Globus pallidus (tissue), 1 donor: Measurements from ENCODE around the gene NUFIP1.
A peak's percentile ranks its signal among the peaks of the same experiment; 100 is the strongest.
"Not testable (repeated sequence)": the region's sequence is repeated elsewhere in the genome, so short reads cannot be mapped to it uniquely, and the experiment has no call there.

Experiments
- DNase-seq: peaks from one replicate; pipeline ENCODE4 v3.0.0-alpha.2; 2015; ENCODE audit warnings: low spot score

Gene NUFIP1

DNA sequence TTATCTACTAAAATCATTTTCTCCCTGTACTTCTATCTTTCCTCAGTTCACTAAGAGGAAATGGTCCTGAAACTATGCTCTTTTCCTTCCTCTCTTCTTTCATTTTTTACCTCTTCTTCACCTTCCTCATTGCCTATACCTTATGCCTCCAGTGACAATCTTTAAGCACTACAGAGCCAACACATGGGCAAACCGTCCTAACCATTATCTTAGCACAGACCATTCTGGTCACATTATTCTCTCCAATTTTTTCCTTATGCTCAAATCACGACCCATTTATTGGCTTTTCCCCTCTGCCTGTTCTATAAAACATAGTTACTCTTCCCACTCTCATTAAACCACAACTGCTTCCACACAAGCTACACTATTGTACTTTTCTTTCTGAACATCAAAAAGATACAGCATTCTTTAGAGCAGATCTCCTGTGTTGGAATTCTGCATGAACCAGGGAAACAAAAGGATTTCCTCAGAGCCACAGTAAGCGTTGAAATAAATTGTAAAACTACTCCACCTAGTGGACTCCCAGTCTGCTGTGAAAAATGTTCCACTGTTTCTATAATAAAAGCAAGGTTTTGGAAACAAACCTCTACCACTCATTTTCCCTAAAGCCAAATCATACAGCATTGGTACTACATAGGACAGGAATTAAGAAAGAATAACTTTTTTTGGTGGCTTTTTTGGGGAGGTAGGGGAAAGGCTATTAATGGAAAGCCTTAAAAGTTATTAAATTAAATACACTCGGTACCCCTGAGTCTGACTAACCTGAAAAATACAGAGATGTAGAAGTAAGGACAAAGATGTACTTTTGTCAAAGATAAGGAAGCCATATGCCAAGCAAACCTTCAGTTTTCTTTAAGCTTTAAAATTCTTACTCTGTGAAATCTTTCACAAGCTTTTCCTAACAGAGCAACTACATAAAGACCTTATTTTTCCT, 19.5 kb downstream of the NUFIP1 start:
- DNase-seq, result peak; percentile 67

DNA sequence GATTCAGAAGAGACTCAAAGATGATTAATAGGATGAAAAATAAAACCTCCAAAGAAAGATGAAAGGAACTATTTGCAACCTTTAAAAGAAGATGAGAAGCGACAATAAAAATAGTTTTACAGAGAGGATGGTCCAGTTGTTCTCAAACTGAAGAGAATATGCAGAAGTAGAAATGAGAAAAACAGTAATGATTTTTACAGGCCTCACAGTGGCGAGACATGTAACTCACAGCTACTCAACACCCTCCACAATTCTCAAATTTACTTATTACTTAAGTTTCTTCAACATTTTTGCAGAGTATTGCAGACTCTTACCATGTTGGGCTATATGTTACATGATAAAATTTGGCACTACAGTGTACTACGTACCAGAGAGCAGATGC, 20.8 kb downstream of the NUFIP1 start:
- DNase-seq, result no peak

- DNase-seq, result no peak
These were observed 21.4 kb downstream of the NUFIP1 start for GRCh38 chr13:44967704-44968433.

GRCh38 chr13:44961997-44962396, 27.3 kb downstream of the NUFIP1 start:
- DNase-seq, result no peak

DNA sequence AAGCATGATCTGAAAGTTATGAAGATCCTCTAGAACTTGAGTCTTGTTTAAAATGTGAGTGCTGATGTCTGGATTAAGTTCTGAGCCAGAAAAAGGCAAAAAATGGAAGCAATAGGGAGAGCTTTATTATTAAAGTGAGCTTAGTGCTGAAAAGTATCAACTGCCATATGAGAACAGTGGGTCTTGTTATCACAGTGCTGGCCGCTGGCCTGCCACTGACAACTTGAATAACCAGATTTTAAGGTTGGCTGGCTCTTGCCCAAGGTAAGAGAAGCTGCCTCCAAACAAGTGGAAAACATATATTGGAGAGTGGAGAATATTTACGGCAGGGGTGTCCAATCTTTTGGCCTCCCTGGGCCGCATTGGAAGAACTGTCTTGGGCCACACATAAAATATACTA, 33.9 kb downstream of the NUFIP1 start:
- no peak for DNase-seq

GRCh38 chr13:44954224-44954623, 35.0 kb downstream of the NUFIP1 start:
- no peak for DNase-seq

GRCh38 chr13:44952671-44953070, 36.6 kb downstream of the NUFIP1 start:
- DNase-seq, result no peak

DNA sequence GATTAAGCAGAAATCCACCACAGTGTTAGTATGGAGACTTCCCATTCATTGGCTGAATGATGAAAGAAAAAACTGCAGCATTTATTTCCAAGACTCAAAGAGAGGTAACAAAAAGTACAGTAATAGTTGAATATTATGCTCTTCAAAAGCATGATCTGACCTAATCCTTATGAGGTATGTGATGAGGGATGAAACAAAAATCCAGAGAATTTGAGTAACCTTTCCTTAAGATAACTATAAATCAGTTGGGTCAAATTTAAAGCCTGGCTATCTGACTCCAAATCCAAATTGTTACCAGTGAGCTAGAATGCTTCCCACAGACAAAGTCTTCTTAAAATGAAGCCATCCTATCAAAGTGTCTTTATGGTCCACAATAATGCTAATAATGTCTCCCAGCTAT, 38.1 kb downstream of the NUFIP1 start:
- no peak for DNase-seq

DNA sequence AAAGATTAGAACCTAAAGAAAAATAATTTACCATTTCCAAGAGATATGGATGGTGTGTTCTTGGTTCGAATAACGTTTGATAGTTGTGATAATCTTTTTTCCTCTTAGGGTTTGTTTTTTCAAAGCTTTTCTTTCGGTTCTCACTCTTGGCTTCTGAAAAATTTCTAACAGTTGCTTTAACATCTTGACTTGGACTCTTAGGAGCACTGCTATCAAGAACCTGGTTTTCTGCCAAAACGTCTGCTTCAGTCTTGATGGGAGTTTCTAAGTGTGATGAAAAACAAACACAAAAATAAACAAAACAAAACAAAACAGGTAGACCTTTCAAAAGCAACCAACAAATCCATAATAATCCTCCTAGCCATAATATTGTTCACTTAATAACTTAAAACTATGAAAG, 45.9 kb downstream of the NUFIP1 start:
- not testable (repeated sequence) for DNase-seq

DNA sequence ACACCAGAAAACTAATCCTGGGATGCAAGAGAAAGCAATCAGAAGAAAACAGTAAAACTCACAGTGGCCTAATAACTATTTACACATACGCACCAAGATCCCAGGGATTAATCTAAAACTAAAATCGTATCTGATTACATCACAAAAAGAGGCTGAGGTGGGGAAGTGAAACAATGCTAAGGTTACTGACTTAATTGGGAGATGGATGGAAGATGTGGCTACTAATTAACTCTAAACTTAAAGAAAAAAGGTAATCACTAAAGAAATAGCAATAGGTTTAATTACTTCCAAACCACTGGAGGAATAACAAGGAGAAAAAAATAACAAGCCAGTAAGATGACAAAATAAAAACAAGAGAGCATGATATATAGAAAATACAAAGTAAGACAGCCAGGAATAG, 50.4 kb downstream of the NUFIP1 start:
- DNase-seq, result no peak

- DNase-seq, result no peak
These were observed 53.0 kb downstream of the NUFIP1 start for GRCh38 chr13:44936246-44936645.

- DNase-seq, result no peak
These were observed 54.5 kb downstream of the NUFIP1 start for GRCh38 chr13:44934724-44935123.

- no peak for DNase-seq
These were observed 56.4 kb downstream of the NUFIP1 start for GRCh38 chr13:44932850-44933251.

DNA sequence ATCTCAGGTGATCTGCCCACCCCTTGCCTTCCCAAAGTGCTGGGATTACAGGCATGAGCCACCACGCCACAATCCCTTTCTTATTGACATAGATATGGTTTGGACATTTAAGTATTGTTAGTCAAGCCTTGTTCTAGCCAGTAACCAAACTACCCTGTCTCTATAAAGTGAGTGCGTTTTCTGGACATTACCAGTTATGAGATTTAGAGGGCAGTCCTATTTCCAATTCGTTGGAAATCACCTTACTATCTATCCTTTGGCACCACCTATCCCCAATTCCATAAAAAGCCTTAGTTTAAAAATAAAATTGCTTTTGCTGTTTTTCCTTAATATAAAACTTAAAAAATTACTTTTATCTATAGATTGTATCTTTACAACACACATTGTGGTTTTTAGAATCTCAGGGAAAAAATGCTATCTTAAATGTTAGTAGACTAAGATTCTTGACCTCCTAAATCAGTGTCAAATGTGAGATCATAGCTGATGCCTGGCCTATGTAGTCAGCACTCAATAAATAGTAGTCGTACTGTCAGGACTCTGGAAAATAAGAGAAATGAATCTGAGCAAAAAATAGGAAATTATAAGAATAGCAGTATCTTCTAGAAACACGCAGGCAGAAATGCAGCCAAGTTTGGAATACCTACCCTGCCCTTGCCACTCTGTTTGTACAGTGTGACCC, 57.0 kb downstream of the NUFIP1 start:
- DNase-seq, result no peak

DNA sequence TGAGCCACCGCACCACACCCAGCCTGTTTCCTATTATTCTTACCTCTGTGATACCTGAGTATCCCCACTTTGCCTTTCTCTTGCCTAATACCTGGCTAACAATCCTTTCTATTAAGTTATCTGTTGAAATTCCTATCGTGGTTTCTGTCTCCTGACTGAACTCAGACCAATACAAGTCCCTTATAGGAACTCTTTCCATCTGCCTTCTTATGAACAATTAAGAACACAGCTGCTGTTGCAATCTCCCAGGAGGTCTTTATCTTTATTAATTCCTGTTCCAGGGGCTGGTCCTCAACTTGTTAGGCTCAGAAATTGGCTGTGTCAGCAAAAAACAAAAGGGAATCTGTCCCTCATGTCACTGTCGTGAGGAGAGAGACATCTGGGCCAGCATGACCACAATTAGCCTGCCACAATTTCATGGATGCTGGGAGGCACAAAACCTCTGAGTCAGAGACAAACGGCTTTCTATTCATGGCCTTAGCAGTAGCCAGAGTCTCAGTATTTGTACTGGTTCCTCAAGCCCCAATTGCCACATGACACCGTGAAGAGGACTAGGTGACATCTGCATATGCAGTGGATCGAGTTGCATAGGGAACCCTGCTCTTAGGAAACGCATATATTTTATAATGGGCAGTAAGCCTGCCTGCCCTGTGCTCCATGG, 58.2 kb downstream of the NUFIP1 start:
- no peak for DNase-seq

DNA sequence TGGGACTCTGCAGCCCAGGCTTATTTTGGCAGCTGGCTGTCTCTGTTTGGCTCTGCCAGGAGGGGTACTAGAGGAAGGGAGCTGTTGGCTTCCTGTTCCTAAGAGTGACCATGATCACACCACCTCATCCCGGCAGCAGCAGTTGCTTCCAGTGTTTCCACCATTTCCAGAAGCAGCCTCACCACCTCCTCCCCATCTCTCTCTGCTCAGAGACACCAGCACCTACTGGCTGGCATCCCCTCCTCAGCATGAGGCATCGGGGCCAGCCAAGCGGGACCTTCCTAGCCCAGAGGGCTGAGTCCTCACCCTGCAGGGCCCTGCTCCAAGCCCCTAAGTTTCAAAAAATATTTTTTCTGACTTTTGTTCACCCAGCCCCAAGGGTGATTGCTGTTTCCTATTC, 59.0 kb downstream of the NUFIP1 start:
- DNase-seq, result no peak

DNA sequence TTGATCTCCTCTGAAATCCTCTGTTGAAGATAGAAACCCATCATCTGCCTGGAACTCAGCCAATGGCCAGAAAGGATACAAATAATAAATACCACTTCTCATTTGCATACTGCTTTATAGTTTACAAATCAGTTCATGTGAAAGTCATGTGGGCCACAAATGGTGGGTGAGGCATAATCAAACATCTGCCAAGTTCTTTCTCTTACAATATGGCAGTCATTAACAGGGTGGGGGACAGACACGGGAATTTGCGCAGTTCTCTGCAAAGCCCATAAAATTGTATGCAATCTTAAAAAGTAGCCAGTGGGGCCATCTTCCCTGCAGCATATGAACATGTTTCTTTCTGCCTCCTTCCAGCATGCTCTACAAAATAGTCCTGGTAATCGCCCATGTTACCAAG, 59.6 kb downstream of the NUFIP1 start:
- no peak for DNase-seq

- no peak for DNase-seq
These were observed 61.3 kb downstream of the NUFIP1 start for GRCh38 chr13:44927968-44928367.

- no peak for DNase-seq
These were observed 67.1 kb downstream of the NUFIP1 start for GRCh38 chr13:44921931-44922758.

DNA sequence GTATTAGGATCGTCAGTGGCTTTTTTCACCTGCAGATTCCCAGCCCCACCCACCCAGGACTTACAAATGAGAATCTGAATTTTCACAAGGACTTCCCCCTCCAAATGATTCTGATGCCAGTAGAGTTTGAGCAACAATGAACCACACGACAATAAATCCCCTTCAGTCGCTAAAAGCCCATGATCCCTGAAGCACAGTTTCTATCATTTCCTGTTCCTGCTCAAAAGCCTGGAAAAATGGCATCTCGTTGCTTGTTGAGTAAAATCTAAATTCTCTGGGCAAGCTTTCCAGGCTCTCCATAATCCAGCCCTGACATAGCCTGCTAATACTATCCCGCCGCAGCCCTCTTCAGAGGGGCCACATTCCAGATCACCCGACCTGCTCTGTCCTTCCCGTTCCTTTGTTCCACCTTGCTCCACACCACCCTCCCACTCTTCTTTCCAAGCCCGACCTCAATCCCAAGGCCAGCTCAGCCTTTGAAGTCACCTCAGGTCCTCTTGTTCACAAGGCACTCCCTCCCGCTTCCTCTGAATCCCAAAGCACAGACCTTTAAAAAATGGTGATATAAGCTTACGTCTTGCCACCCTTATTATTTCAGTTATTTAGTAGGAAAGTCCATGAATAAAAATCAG, 67.9 kb downstream of the NUFIP1 start:
- no peak for DNase-seq

DNA sequence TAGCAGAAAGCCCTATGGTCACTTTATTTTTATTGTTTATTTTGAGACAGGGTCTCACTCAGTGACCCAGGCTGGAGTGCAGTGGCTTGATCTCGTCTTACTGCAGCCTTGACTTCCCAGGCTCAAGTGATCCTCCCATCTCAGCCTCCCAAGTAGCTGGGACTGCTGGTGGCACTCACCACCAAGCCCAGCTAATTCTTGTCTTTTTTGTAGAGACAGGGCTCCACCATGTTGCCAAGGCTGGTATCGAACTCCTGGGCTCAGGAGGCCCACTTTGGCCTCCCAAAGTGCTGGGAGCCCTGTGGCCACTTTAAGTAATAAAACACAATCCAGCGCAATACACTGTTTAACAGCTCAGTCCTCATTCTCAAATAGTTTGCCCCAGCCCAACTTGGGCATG, 69.3 kb downstream of the NUFIP1 start:
- no peak for DNase-seq
